Embryonic facial prominence (tissue), 1 donor: ENCODE results near the gene THSD4.
"Not testable (repeated sequence)": the region's sequence is repeated elsewhere in the genome, so short reads cannot be mapped to it uniquely, and the experiment has no call there.

Experiments used
- DNase-seq: peaks from one replicate; pipeline ENCODE4 v3.0.0-alpha.2; 2016; ENCODE audit errors: extremely low spot score

The THSD4 gene

GRCh38 chr15:71656425-71656824 lies 541.2 kb downstream of the THSD4 start:
- DNase-seq, result no peak

- no peak for DNase-seq
Measured at GRCh38 chr15:71657141-71657540, 541.9 kb downstream of the THSD4 start.

- no peak for DNase-seq
Measured at GRCh38 chr15:71658036-71658435, 542.8 kb downstream of the THSD4 start.

- no peak for DNase-seq
Measured at GRCh38 chr15:71658827-71659729, 543.8 kb downstream of the THSD4 start.

GRCh38 chr15:71659730-71660067 lies 544.4 kb downstream of the THSD4 start:
- no peak for DNase-seq

- DNase-seq, result no peak
Measured at GRCh38 chr15:71660501-71660900, 545.2 kb downstream of the THSD4 start.

GRCh38 chr15:71662306-71662705 lies 547.0 kb downstream of the THSD4 start:
- no peak for DNase-seq

GRCh38 chr15:71664622-71665021 lies 549.4 kb downstream of the THSD4 start:
- no peak for DNase-seq

- DNase-seq, result no peak
Measured at GRCh38 chr15:71666763-71667620, 551.7 kb downstream of the THSD4 start.

GRCh38 chr15:71669688-71670087 lies 554.4 kb downstream of the THSD4 start:
- no peak for DNase-seq

- DNase-seq, result not testable (repeated sequence)
Measured at GRCh38 chr15:71670222-71670621, 555.0 kb downstream of the THSD4 start.

- DNase-seq, result no peak
Measured at GRCh38 chr15:71674354-71674753, 559.1 kb downstream of the THSD4 start.

- no peak for DNase-seq
Measured at GRCh38 chr15:71677352-71677751, 562.1 kb downstream of the THSD4 start.

GRCh38 chr15:71677766-71678165 lies 562.5 kb downstream of the THSD4 start:
- DNase-seq, result no peak

GRCh38 chr15:71678191-71678590 lies 562.9 kb downstream of the THSD4 start:
- DNase-seq, result no peak

- DNase-seq, result no peak
Measured at GRCh38 chr15:71678605-71679004, 563.3 kb downstream of the THSD4 start.

- no peak for DNase-seq
Measured at GRCh38 chr15:71679223-71679792, 564.0 kb downstream of the THSD4 start.

GRCh38 chr15:71679793-71680353 lies 564.6 kb downstream of the THSD4 start:
- DNase-seq, result no peak

- no peak for DNase-seq
Measured at GRCh38 chr15:71682001-71682400, 566.7 kb downstream of the THSD4 start.

GRCh38 chr15:71683411-71684274 lies 568.4 kb downstream of the THSD4 start:
- no peak for DNase-seq

GRCh38 chr15:71685420-71685993 lies 570.2 kb downstream of the THSD4 start:
- no peak for DNase-seq
